SW480 (cell line): ENCODE data around the gene GPC1.

ENCODE experiments used
- DNase-seq: peaks from one replicate; pipeline ENCODE4 v3.0.0-alpha.2; 2016; ENCODE audit warnings: low spot score

Gene GPC1

DNA sequence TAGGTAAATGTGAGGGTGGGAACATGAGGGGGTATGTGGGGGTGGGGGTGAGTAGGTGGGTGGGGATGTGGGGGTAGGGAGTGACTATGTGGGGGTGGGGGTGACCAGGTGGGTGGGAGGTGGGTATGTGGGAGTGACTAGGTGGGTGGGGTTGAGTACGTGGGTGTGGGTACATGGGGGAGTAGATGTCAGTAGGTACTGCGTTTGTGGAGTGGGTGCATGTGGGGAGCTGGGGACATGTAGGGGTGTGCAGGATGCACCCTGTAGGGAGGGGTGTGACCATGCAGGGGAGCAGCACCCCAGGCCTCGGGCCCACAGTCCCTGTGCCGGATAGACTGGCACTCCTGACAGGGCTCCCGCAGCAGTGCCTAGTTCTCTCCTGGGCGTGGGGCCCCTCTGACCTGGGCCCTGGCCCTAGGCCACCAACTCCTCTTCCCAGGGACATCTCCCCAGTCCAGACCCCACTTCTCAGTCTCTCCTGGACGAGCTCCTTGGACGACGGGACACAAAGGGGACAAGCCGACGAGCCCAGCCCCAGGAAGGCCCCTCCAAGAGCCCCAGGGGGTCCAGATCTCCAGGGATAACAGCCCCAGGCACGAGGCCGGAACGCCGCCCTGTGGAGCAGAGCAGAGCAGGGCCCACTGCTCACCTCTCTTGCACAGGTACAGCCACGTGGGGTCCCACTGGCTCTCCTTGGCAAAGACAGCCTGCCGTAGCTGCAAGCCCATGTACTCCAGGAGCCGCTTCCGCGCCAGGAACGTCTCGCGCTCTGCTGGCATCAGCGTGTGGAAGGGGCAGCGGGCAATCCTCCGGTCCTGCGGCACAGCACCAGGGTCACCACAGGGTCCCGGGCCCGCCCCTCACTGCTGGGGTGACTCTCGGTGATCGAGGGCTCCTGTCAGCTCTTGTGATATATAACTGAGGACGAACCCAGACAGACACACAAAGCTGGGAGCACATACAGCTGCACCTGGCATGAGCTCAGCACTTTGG lies 64.1 kb downstream of the GPC1 start:
- no peak for DNase-seq

DNA sequence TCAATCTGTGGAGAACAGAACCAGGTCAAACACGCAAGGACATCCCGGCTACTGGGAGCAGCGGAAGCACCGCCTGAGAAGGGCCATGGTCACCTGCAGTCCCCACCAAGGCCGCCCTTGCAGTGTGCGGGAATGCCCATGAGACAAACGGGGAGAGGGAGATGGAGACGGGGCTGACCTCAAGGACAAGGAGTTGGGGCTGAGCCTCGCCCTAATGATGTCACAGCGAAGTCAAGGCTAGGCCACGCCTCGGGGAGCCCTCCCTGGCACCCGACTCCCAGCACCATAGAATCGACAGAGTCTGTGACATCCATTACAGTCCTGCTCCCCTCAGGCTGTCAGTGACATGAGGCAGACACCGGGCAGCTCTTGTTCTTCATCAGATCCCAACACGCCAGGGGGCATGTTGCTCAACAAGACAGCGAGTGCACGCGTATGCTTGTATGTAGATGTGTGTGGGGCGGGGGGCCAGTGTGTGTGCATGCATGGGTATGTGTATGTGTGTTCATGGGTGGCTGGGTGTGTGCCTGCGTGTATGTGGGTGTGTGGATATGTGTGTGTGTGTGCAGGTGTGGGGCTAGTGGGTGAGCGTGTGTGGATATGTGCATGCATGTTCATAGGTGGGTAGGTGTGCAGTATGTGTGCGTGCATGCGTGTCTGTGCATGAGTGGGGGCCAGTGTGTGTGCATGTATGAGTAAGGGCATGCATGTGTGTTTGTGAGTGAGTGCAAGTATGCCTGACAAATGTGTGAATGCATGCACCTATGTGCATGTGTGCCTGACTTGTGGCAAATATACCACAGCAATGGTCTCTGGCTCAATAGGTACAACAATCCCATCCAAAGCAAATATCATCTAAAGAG lies 65.3 kb downstream of the GPC1 start:
- DNase-seq = no peak

- DNase-seq = no peak
Measured at GRCh38 chr2:240501531-240501991, 66.1 kb downstream of the GPC1 start.

GRCh38 chr2:240502059-240502429 lies 66.6 kb downstream of the GPC1 start:
- no peak for DNase-seq

DNA sequence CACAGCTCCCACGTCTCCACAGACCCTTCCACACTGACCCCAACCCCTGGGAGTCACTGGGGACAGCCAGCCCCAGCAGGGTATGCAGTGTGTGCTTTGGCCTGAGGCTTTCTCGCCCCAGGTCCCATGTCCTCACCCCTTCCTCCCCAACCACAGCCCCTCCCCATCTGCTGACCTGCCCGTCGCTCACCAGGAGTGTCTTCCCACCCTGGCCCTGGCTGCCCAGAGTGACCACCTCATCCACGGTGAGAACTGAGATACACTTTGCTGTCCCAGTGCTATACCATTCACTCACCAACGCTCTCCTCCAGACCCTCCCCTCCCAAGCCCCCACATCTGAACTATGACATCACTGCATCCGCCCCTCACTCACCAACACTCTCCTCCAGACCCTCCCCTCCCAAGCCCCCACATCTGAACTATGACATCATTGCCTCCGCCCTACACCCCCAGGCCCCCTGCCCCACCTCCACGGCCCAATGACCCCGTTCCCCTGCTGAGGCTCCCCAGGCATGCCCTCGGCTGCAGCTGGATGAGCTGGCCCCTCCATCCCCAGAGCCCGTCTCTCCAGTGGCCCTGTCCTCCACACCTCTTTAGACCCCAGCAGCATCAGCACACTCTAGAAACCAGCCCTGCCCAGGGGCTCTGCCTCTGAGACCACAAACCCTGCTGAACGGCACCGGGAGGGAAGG lies 67.1 kb downstream of the GPC1 start:
- DNase-seq = no peak

- DNase-seq = no peak
Measured at GRCh38 chr2:240503375-240503774, 67.9 kb downstream of the GPC1 start.

DNA sequence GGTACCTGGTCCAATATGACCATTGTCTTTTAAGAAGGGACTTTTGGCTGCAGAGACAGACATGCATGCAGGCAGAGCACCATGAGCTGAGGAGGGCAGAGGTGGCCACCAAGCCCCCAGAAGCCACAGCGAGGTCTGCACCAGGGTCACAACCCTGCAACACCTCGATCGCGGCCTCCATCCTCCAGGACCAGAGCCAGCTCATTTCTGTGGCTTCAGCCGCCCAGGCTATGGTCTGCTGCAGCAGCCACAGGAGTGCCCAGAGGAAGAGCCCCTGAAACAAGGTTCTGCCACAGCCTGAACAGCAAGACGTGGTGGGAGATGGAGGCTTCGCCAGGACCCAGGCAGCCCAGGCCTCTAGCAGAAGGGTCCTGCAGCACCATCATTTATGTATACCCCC lies 68.4 kb downstream of the GPC1 start:
- DNase-seq = no peak

DNA sequence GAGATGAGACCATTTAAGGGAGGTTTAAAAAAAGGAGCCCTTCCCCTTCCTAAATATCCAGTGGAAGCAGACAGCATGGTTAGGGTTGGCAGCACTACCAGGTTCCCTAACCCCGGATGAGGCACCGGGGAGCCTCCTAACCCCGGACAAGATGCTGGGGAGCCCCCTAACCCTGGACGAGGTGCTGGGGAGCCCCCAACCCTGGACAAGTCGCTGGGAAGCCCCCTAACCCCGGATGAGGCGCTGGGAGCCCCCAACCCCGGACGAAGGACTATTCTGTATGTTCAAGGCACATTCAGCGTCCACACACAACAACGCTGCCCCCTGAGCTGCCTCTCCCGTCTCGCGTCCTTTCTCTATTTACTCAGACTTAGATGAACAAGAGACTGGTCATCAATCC lies 70.4 kb downstream of the GPC1 start:
- DNase-seq = no peak

- no peak for DNase-seq
Measured at GRCh38 chr2:240506406-240507059, 71.1 kb downstream of the GPC1 start.

GRCh38 chr2:240507060-240507777 lies 71.8 kb downstream of the GPC1 start:
- no peak for DNase-seq

- DNase-seq = no peak
Measured at GRCh38 chr2:240507778-240508251, 72.4 kb downstream of the GPC1 start.

- no peak for DNase-seq
Measured at GRCh38 chr2:240508832-240509545, 73.5 kb downstream of the GPC1 start.

- DNase-seq = no peak
Measured at GRCh38 chr2:240509667-240510512, 74.4 kb downstream of the GPC1 start.

DNA sequence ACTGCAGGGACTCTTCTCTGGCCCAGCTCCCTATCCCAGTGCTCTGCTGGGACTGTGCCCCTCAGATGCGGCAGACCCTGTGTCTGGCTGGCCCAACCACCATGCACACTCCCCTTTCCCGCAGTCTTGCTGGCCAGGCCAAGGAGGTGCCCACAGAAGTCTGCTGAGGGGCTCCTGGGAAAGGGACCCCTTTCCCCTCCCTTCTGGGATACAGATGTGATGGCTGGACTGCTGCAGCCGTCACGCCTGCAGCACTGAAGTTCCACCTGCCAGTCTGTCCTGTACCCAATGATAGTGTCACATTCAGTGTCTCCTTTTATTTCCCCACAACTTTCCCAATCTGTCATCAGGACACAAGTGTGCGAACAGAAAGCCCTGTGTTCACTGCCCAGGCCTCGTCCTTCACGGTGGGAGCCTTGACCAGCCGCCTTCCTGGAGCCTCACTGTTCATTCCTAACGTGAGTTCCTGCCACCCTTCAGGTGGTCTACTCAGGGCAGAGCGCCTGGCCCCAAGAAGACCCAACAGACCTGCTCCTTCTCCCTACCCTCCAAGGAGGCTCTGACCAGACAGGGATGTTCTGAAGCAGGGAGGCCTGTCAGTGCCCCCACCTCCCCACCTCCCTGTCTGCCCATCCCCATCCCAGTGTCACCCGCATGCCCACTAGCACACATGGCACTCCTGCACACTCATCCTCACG lies 75.2 kb downstream of the GPC1 start:
- DNase-seq = no peak

GRCh38 chr2:240511351-240512108 lies 76.1 kb downstream of the GPC1 start:
- no peak for DNase-seq

DNA sequence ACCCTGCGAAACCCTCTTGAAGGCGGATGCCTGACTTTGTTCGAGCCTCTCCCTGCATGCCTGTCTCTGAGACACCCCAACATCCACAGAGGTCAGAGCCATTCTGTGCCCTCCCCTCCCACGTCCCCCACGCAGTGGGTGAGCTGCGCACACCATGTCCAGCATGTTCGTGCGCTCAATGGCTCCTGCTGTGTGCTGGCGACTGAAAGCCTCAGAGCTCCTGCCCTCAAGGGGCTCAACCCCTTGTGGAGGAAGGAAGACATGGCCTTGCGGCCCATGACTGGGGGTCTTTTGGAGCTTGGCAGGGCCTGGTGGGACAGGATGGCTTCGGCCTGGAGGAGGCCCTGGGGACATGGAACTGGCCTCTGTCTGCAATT lies 76.6 kb downstream of the GPC1 start:
- no peak for DNase-seq

DNA sequence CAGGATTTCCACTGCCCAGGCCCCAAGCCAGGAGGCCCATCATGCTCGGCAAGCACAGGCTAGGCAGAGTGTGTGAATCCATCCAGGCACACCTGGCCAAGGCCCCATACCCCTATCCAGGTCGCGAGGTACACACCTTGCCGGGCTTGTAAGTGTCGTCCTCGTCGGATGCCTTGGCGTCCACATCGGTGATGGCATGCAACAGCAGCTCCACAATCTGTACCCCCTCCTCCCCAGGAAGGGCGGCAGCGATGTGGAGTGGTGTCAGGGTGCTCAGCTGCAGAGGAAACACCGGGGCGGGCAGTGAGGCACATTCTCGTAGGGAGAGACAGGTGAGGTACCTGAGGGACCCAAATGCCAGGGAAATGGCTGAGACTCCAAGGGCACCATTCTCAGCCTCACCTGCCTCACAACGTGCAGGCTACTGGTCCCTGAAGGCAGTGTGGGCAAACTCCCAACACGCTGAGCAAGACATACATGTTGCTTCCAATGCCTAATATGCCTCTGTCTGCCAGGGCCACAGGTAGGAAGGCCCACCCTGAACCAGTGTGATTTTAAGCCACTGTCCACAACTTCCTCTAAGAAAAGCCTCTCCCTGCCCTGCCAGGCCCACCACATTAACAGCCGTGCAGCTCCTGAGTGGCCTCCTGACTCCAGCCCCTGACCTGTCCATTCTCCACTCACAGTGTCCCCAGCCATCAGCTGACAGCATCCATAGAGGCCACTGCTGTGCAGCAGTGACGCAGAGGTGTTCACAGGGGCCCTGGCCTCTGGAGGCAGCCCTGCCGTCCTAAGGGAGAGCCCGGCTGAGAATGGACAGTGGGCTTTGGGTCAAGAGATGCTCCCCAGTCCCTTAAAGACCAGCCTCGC lies 77.4 kb downstream of the GPC1 start:
- DNase-seq = no peak
